Measurements from ENCODE around the gene NUP93.

The NUP93 gene

GRCh38 chr16:56789360-56789759 lies 59.4 kb downstream of the NUP93 start:
- Histone ChIP-seq H3K36me3 (ENCODE audit: control insufficient read depth in 2 of 2, insufficient read depth in 1 of 2, low read length in 2 of 2) (no peaks in the 10 kb centered on the region), H3K4me3 (ENCODE audit: low read depth, low read length) (no peak overlapping the region), H3K27ac (ENCODE audit: extremely low read depth, low read depth, low read length) (no peak overlapping the region), H3K9me3 (ENCODE audit: control insufficient read depth, insufficient read depth, low read depth, low read length) (no peaks in the 10 kb centered on the region), H3K4me1 (ENCODE audit: control insufficient read depth, insufficient read depth, low read length) (peaks cover 13% of the 10 kb centered on the region)
- ChIA-PET POLR2A (no interaction called here), CTCF (interaction anchor here (0.8 to 1.9 kb wide), 9 partner anchors 8 to 344 kb away, joined by 3 to 9 read pairs (median 5); no protein-coding TSS in a partner anchor)
- 0 out of 2 replicates have a peak, but pooled peaks have one; percentile 46 for TF ChIP-seq ZNF561 (tag by site-specific recombination; IDR thresholded peaks at IDR 0.05; ENCODE audit: borderline replicate concordance)
- peak; percentile 93 for TF ChIP-seq SCRT2 (tag by site-specific recombination; IDR thresholded peaks at IDR 0.05)
- no peak for TF ChIP-seq ZNF785 (tag by site-specific recombination; IDR thresholded peaks at IDR 0.05)
- peak; percentile 47 for TF ChIP-seq ZNF654 (tag by site-specific recombination; IDR thresholded peaks at IDR 0.05; ENCODE audit: low read depth)
- peak; percentile 51; the same call in 1 of the 2 replicates for TF ChIP-seq SCRT1 (tag by site-specific recombination; IDR thresholded peaks at IDR 0.05; ENCODE audit: borderline replicate concordance)
- TF ChIP-seq ZNF433 (tag by site-specific recombination; IDR thresholded peaks at IDR 0.05; ENCODE audit: low read depth) = no peak
- no peak for TF ChIP-seq ZNF555 (tag by site-specific recombination; conservative IDR thresholded peaks at IDR 0.05)
- TF ChIP-seq ZNF23 (tag by site-specific recombination; IDR thresholded peaks at IDR 0.05; ENCODE audit: borderline replicate concordance) = no peak
- no peak for TF ChIP-seq ZNF362 (tag by site-specific recombination; IDR thresholded peaks at IDR 0.05)
- peak; percentile 55; the same call in 1 of the 2 replicates for TF ChIP-seq CTCF (tag by site-specific recombination; IDR thresholded peaks at IDR 0.05)

GRCh38 chr16:56792967-56793366 lies 63.0 kb downstream of the NUP93 start:
- Histone ChIP-seq H3K36me3 (ENCODE audit: control insufficient read depth in 2 of 2, insufficient read depth in 1 of 2, low read length in 2 of 2) (no peaks in the 10 kb centered on the region; a peak in 1 of 3 replicates), H3K4me3 (ENCODE audit: low read depth, low read length) (no peak overlapping the region), H3K27ac (ENCODE audit: extremely low read depth, low read depth, low read length) (no peak overlapping the region), H3K4me1 (ENCODE audit: control insufficient read depth, insufficient read depth, low read length) (peaks cover 11% of the 10 kb centered on the region), H3K9me3 (ENCODE audit: control insufficient read depth, insufficient read depth, low read depth, low read length) (no peaks in the 10 kb centered on the region)
- no peak for TF ChIP-seq ZNF624 (tag by site-specific recombination; IDR thresholded peaks at IDR 0.05)
- TF ChIP-seq ZNF394 (tag by site-specific recombination; IDR thresholded peaks at IDR 0.05; ENCODE audit: borderline replicate concordance) = no peak
- TF ChIP-seq ZBTB11 (tag by site-specific recombination; conservative IDR thresholded peaks at IDR 0.05; ENCODE audit: low read depth) = no peak
- no peak for TF ChIP-seq ZNF549 (tag by site-specific recombination; IDR thresholded peaks at IDR 0.05)
- no peak for TF ChIP-seq ZNF791 (tag by site-specific recombination; IDR thresholded peaks at IDR 0.05)
- TF ChIP-seq SCRT2 (tag by site-specific recombination; IDR thresholded peaks at IDR 0.05) = no peak
- no peak for TF ChIP-seq ZNF76 (tag by site-specific recombination; IDR thresholded peaks at IDR 0.05; ENCODE audit: borderline replicate concordance, low read depth)
- CTCF ChIA-PET = interaction anchor here (0.5 to 3.1 kb wide), 38 partner anchors 8 to 502 kb away, joined by 3 to 17 read pairs (median 4); no protein-coding TSS in a partner anchor
- POLR2A ChIA-PET = no interaction called here

Measured in HEK293 (cell line).